Lower leg skin (tissue), 4 donors: Measurements from ENCODE around the gene PLOD1. TPM values are rescaled to one million over a fixed set of nuclear protein-coding genes. Genes with fewer than 3 reads are reported as not detected.

ENCODE experiments used
- DNase-seq, 2 donors: peaks; one replicate each; pipeline ENCODE4 v3.0.0-alpha.2; 2019; ENCODE audit warnings: low spot score in 2 of 2
- H3K4me3 ChIP-seq: fragments of 200-600 bp; sonication (generic); 2 replicates; pipeline ENCODE4 v1.5.1; 2017; ENCODE audit warnings: mild to moderate bottlenecking, low read depth; ENCODE audit not compliant: poor library complexity, severe bottlenecking
- CTCF ChIP-seq, 3 donors: fragments of 450-650 bp; IDR thresholded peaks; one replicate each; pipeline ENCODE4 v1.5.1; 2016; ENCODE audit warnings: antibody characterized with exemption in 3 of 3, mild to moderate bottlenecking in 3 of 3, moderate library complexity in 2 of 3
- POLR2A ChIP-seq, 2 donors: fragments of 450-650 bp; IDR thresholded peaks; one replicate each; pipeline ENCODE4 v1.6.1; 2016 to 2017; ENCODE audit warnings: antibody characterized with exemption in 2 of 2, mild to moderate bottlenecking in 1 of 2, moderate library complexity in 1 of 2
- WGBS, 2 donors: methylation state at CpG; one replicate each; pipeline ENCODE4 v1.1.5; 2018; 5-methylcytosine and 5-hydroxymethylcytosine counted together
- intact Hi-C: fragments of 100-400 bp; cut with DNase I; formaldehyde crosslinking; loops from one replicate; pipeline ENCODE4 v1.15.0; 2023; ENCODE audit warnings: low total_unique reads
- total RNA-seq, 4 donors: library from RNA; depleted of rRNA; stranded (reverse); fragments of >200 nt; gene quantifications; one replicate each; pipeline ENCODE4 v1.1.0, GENCODE V29; 2016

Gene PLOD1
- total RNA-seq, 4 donors from 2014 or later, result 26.5 to 54.0 (median 41.3) TPM

- no peak overlapping the region for H3K4me3 ChIP-seq
- TF ChIP-seq CTCF (IDR thresholded peaks at IDR 0.05) (no peak), POLR2A (IDR thresholded peaks at IDR 0.05) (no peak)
- intact Hi-C loops, result no loop called here
- 77 to 79% methylated on average over 6 of the region's 6 CpGs for WGBS, 2 donors
- no peak for DNase-seq
Observed at GRCh38 chr1:11984576-11984975, 50.1 kb downstream of the PLOD1 start.

GRCh38 chr1:11985171-11985570, 50.7 kb downstream of the PLOD1 start:
- TF ChIP-seq POLR2A (IDR thresholded peaks at IDR 0.05) (no peak), CTCF (IDR thresholded peaks at IDR 0.05) (no peak)
- WGBS, 2 donors, result 61 to 87% methylated on average over 3 of the region's 3 CpGs
- intact Hi-C loops, result no loop called here
- H3K4me3 ChIP-seq, result no peak overlapping the region
- no peak for DNase-seq

GRCh38 chr1:11985851-11986250, 51.3 kb downstream of the PLOD1 start:
- intact Hi-C loops, result no loop called here
- TF ChIP-seq CTCF (IDR thresholded peaks at IDR 0.05) (no peak), POLR2A (IDR thresholded peaks at IDR 0.05) (no peak)
- DNase-seq, result no peak
- H3K4me3 ChIP-seq, result no peak overlapping the region
- 55 to 57% methylated on average over 7 of the region's 7 CpGs for WGBS, 2 donors

- TF ChIP-seq POLR2A (IDR thresholded peaks at IDR 0.05), result no peak
- no peak for TF ChIP-seq CTCF (IDR thresholded peaks at IDR 0.05)
- WGBS, 2 donors, result 93 to 97% methylated on average over 7 of the region's 7 CpGs
- no peak overlapping the region for H3K4me3 ChIP-seq
- intact Hi-C loops, result no loop called here
- no peak for DNase-seq
Observed at GRCh38 chr1:11989669-11990068, 55.2 kb downstream of the PLOD1 start.

- H3K4me3 ChIP-seq, result no peak overlapping the region
- WGBS, 2 donors, result 85 to 87% methylated on average over 10 of the region's 10 CpGs
- no peak for DNase-seq
- TF ChIP-seq CTCF (IDR thresholded peaks at IDR 0.05) (no peak), POLR2A (IDR thresholded peaks at IDR 0.05) (no peak)
- intact Hi-C loops, result no loop called here
Observed at GRCh38 chr1:11990303-11991032, 56.0 kb downstream of the PLOD1 start.
